SK-N-SH treated with all-trans-retinoic acid at 6 μM for 48 hours (cell line): ENCODE data around the gene PRAF2.

Experiments
- ATAC-seq: fragments of 200-7000 bp; cut with Tn5 transposase; 3 replicates; pipeline ENCODE4 v1.9.1; 2020; ENCODE audit warnings: mild to moderate bottlenecking, moderate library complexity
- ARNTL ChIP-seq: fragments of 450-650 bp; formaldehyde crosslinking; IDR thresholded peaks from 2 replicates; pipeline ENCODE4 v1.5.0; 2020; ENCODE audit warnings: low read depth, mild to moderate bottlenecking, moderate library complexity, borderline replicate concordance
- BACH2 ChIP-seq: fragments of 250-450 bp; sonication (Bioruptor Pico); IDR thresholded peaks from 2 replicates; pipeline ENCODE4 v1.9.0; 2021; ENCODE audit warnings: mild to moderate bottlenecking, borderline replicate concordance
- CSDC2 ChIP-seq: fragments of 250-450 bp; sonication (Bioruptor Pico); IDR thresholded peaks from 2 replicates; pipeline ENCODE4 v1.5.0; 2020; ENCODE audit warnings: mild to moderate bottlenecking, moderate library complexity
- ESRRG ChIP-seq: fragments of 250-450 bp; sonication (Bioruptor Pico); IDR thresholded peaks from 2 replicates; pipeline ENCODE4 v1.6.1; 2021; ENCODE audit warnings: mild to moderate bottlenecking
- GLIS3 ChIP-seq: fragments of 250-450 bp; sonication (Bioruptor Pico); IDR thresholded peaks from 2 replicates; pipeline ENCODE4 v1.5.0; 2020; ENCODE audit warnings: mild to moderate bottlenecking, moderate library complexity
- ISL1 ChIP-seq: fragments of 250-450 bp; sonication (Bioruptor Pico); IDR thresholded peaks from 2 replicates; pipeline ENCODE4 v2.1.2; 2022; ENCODE audit warnings: mild to moderate bottlenecking, moderate library complexity
- OSR1 ChIP-seq: fragments of 250-450 bp; sonication (Bioruptor Pico); IDR thresholded peaks from 2 replicates; pipeline ENCODE4 v1.8.0; 2022; ENCODE audit warnings: moderate library complexity, mild to moderate bottlenecking, inconsistent platforms
- PPARA ChIP-seq: fragments of 250-450 bp; sonication (Bioruptor Pico); IDR thresholded peaks from 2 replicates; pipeline ENCODE4 v1.5.0; 2020; ENCODE audit warnings: mild to moderate bottlenecking, borderline replicate concordance
- RARB ChIP-seq: fragments of 250-450 bp; sonication (Bioruptor Pico); IDR thresholded peaks from 2 replicates; pipeline ENCODE4 v1.8.0; 2021; ENCODE audit warnings: mild to moderate bottlenecking, moderate library complexity
- SNAI2 ChIP-seq: fragments of 250-450 bp; sonication (Bioruptor Pico); IDR thresholded peaks from 2 replicates; pipeline ENCODE4 v1.5.0; 2020; ENCODE audit warnings: mild to moderate bottlenecking, moderate library complexity
- TCF4 ChIP-seq: fragments of 250-450 bp; sonication (Bioruptor Pico); IDR thresholded peaks from 2 replicates; pipeline ENCODE4 v1.8.0; 2021; ENCODE audit warnings: mild to moderate bottlenecking, moderate library complexity, borderline replicate concordance
- ZC3H10 ChIP-seq: fragments of 250-450 bp; sonication (Bioruptor Pico); IDR thresholded peaks from 2 replicates; pipeline ENCODE4 v1.5.1; 2021; ENCODE audit warnings: mild to moderate bottlenecking, moderate library complexity
- ZFP3 ChIP-seq: fragments of 250-450 bp; sonication (Bioruptor Pico); IDR thresholded peaks from 2 replicates; pipeline ENCODE4 v1.5.0; 2020; ENCODE audit warnings: mild to moderate bottlenecking, moderate library complexity
- ZFP30 ChIP-seq: fragments of 450-650 bp; formaldehyde crosslinking; IDR thresholded peaks from 2 replicates; pipeline ENCODE4 v1.5.0; 2022; ENCODE audit warnings: mild to moderate bottlenecking, moderate library complexity
- ZNF565 ChIP-seq: fragments of 450-650 bp; formaldehyde crosslinking; conservative IDR thresholded peaks from 2 replicates; pipeline ENCODE4 v1.5.0; 2020; ENCODE audit warnings: low read depth, mild to moderate bottlenecking, moderate library complexity
- ZNF70 ChIP-seq: fragments of 450-650 bp; formaldehyde crosslinking; IDR thresholded peaks from 2 replicates; pipeline ENCODE4 v1.5.0; 2020; ENCODE audit warnings: mild to moderate bottlenecking, moderate library complexity
- ZNF8 ChIP-seq: fragments of 450-650 bp; formaldehyde crosslinking; IDR thresholded peaks from 2 replicates; pipeline ENCODE4 v1.5.0; 2020; ENCODE audit warnings: mild to moderate bottlenecking, moderate library complexity
- TF ChIP-seq, protein P1 (sequence below): fragments of 250-450 bp; sonication (Bioruptor Pico); IDR thresholded peaks from 2 replicates; pipeline ENCODE4 v1.5.1; 2020; ENCODE audit warnings: low read depth, mild to moderate bottlenecking, moderate library complexity
- TF ChIP-seq, protein P2 (sequence below): fragments of 250-450 bp; sonication (Bioruptor Pico); IDR thresholded peaks from 2 replicates; pipeline ENCODE4 v1.5.1; 2021; ENCODE audit warnings: mild to moderate bottlenecking, moderate library complexity
- TF ChIP-seq, protein P3 (sequence below): fragments of 250-450 bp; sonication (Bioruptor Pico); IDR thresholded peaks from 2 replicates; pipeline ENCODE4 v1.5.0; 2020; ENCODE audit warnings: mild to moderate bottlenecking, moderate library complexity
- TF ChIP-seq, protein P4 (sequence below): fragments of 250-450 bp; sonication (Bioruptor Pico); IDR thresholded peaks from 2 replicates; pipeline ENCODE4 v1.8.0; 2020; ENCODE audit warnings: mild to moderate bottlenecking, moderate library complexity, borderline replicate concordance
- TF ChIP-seq, protein P5 (sequence below): fragments of 250-450 bp; sonication (Bioruptor Pico); IDR thresholded peaks from 2 replicates; pipeline ENCODE4 v1.8.0; 2021; ENCODE audit warnings: low read depth, mild to moderate bottlenecking, moderate library complexity, borderline replicate concordance

Gene PRAF2

DNA sequence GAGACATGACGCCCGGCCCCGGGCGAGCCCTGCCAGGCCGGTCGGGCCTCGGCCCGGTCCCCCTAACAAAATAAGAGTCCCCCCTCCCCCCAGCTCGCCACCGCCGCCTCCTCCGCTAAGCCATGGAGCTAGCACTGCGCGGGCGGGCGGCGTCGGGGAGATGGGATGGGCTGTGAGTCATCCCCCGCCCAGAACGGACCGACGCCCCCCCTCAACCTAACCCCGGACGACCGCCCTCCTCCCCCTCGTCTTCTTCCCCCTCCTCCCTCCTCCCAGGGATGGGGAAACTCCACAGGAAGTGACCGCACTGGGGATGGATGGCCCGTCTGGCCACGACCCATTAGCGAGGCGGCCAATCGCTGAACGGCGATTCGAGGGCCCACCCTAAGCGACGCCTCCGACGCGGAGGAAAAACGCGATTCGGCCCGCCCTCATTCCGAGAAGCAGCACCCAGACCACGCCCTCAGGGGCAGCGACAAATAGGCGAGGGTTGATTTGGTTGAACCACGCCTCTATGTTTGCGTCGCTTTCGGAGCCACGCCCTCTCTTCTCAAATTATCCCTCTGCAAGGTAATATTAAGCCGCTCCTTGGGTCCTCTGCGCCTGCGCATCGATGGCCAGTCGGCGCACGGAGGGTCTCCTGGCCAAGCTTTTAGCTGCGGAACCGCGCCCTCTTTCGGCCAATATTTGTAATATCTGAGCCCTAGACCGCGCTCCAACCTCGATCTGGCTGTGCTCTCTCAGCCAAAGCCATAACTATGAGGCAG lies 30.4 kb downstream of the PRAF2 start, which contains the start of gene TFE3:
TFE3 (minus strand) TSS at position 138 of the 767 bp plus-strand sequence; CDS start at position 7, 131 bp downstream.
- TF ChIP-seq ZFP3 (CRISPR knock-in tag) (no peak), ESRRG (no peak), ZNF70 (CRISPR knock-in tag) (no peak), SNAI2 (CRISPR knock-in tag) (no peak), GLIS3 (CRISPR knock-in tag) (no peak), ZNF565 (CRISPR knock-in tag) (no peak), ARNTL (CRISPR knock-in tag) (no peak), BACH2 (CRISPR knock-in tag) (no peak), PPARA (CRISPR knock-in tag) (no peak), ISL1 (CRISPR knock-in tag) (no peak), RARB (no peak)
- TF ChIP-seq, protein P1, sequence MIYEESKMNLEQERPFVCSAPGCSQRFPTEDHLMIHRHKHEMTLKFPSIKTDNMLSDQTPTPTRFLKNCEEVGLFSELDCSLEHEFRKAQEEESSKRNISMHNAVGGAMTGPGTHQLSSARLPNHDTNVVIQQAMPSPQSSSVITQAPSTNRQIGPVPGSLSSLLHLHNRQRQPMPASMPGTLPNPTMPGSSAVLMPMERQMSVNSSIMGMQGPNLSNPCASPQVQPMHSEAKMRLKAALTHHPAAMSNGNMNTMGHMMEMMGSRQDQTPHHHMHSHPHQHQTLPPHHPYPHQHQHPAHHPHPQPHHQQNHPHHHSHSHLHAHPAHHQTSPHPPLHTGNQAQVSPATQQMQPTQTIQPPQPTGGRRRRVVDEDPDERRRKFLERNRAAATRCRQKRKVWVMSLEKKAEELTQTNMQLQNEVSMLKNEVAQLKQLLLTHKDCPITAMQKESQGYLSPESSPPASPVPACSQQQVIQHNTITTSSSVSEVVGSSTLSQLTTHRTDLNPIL (CRISPR knock-in tag), result no peak
- TF ChIP-seq, protein P2, sequence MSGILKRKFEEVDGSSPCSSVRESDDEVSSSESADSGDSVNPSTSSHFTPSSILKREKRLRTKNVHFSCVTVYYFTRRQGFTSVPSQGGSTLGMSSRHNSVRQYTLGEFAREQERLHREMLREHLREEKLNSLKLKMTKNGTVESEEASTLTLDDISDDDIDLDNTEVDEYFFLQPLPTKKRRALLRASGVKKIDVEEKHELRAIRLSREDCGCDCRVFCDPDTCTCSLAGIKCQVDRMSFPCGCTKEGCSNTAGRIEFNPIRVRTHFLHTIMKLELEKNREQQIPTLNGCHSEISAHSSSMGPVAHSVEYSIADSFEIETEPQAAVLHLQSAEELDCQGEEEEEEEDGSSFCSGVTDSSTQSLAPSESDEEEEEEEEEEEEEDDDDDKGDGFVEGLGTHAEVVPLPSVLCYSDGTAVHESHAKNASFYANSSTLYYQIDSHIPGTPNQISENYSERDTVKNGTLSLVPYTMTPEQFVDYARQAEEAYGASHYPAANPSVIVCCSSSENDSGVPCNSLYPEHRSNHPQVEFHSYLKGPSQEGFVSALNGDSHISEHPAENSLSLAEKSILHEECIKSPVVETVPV (CRISPR knock-in tag), result no peak
- TF ChIP-seq, protein P3, sequence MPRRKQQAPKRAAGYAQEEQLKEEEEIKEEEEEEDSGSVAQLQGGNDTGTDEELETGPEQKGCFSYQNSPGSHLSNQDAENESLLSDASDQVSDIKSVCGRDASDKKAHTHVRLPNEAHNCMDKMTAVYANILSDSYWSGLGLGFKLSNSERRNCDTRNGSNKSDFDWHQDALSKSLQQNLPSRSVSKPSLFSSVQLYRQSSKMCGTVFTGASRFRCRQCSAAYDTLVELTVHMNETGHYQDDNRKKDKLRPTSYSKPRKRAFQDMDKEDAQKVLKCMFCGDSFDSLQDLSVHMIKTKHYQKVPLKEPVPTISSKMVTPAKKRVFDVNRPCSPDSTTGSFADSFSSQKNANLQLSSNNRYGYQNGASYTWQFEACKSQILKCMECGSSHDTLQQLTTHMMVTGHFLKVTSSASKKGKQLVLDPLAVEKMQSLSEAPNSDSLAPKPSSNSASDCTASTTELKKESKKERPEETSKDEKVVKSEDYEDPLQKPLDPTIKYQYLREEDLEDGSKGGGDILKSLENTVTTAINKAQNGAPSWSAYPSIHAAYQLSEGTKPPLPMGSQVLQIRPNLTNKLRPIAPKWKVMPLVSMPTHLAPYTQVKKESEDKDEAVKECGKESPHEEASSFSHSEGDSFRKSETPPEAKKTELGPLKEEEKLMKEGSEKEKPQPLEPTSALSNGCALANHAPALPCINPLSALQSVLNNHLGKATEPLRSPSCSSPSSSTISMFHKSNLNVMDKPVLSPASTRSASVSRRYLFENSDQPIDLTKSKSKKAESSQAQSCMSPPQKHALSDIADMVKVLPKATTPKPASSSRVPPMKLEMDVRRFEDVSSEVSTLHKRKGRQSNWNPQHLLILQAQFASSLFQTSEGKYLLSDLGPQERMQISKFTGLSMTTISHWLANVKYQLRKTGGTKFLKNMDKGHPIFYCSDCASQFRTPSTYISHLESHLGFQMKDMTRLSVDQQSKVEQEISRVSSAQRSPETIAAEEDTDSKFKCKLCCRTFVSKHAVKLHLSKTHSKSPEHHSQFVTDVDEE, result no peak
- TF ChIP-seq, protein P4, sequence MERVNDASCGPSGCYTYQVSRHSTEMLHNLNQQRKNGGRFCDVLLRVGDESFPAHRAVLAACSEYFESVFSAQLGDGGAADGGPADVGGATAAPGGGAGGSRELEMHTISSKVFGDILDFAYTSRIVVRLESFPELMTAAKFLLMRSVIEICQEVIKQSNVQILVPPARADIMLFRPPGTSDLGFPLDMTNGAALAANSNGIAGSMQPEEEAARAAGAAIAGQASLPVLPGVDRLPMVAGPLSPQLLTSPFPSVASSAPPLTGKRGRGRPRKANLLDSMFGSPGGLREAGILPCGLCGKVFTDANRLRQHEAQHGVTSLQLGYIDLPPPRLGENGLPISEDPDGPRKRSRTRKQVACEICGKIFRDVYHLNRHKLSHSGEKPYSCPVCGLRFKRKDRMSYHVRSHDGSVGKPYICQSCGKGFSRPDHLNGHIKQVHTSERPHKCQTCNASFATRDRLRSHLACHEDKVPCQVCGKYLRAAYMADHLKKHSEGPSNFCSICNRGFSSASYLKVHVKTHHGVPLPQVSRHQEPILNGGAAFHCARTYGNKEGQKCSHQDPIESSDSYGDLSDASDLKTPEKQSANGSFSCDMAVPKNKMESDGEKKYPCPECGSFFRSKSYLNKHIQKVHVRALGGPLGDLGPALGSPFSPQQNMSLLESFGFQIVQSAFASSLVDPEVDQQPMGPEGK (CRISPR knock-in tag), result no peak
- peak; percentile 85 for ATAC-seq

DNA sequence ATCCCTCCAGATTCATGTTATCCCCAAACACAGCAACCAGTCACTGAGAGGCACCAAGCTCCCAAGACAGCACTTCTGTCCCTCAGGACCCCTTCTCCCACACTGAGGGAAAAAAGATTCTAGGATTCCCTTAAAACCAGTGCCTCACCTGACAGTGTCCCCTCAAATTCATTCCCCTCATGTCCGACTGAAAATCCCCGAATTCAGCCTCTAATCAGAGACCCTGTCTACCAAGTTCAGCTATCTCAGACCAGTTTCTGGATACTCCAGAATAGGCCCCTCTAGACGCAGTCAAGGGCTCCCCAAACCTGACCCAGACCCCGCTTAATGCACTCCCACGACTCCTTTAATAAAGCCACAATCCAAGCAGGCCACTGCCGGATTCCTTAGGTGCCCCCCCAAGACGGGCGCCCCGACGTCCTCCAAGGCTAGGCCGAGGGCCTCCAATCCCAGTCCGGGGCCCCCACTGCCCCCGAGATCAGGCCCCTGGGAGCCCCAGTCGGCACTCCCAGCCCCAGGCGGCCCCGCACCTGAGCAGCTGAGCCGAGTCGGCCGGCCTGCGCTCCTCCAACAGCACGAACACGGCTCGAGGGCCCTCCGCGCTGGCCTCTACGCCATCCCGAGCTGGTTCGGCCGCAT lies 31.1 kb downstream of the PRAF2 start:
- ATAC-seq, result peak; percentile 2
- TF ChIP-seq ESRRG (no peak), GLIS3 (CRISPR knock-in tag) (no peak), ZNF8 (no peak), ZNF70 (CRISPR knock-in tag) (no peak), BACH2 (CRISPR knock-in tag) (no peak), ISL1 (CRISPR knock-in tag) (no peak), ZFP3 (CRISPR knock-in tag) (no peak), TCF4 (CRISPR knock-in tag) (no peak), RARB (no peak), ZFP30 (CRISPR knock-in tag) (no peak), OSR1 (CRISPR knock-in tag) (no peak), SNAI2 (CRISPR knock-in tag) (no peak), CSDC2 (CRISPR knock-in tag) (no peak), ZC3H10 (CRISPR knock-in tag) (no peak)
- TF ChIP-seq, protein P1 (CRISPR knock-in tag), result no peak
- TF ChIP-seq, protein P4 (CRISPR knock-in tag), result no peak
- TF ChIP-seq, protein P5, sequence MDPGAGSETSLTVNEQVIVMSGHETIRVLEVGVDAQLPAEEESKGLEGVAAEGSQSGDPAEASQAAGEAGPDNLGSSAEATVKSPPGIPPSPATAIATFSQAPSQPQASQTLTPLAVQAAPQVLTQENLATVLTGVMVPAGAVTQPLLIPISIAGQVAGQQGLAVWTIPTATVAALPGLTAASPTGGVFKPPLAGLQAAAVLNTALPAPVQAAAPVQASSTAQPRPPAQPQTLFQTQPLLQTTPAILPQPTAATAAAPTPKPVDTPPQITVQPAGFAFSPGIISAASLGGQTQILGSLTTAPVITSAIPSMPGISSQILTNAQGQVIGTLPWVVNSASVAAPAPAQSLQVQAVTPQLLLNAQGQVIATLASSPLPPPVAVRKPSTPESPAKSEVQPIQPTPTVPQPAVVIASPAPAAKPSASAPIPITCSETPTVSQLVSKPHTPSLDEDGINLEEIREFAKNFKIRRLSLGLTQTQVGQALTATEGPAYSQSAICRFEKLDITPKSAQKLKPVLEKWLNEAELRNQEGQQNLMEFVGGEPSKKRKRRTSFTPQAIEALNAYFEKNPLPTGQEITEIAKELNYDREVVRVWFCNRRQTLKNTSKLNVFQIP, result no peak
- TF ChIP-seq, protein P3, result no peak
